Measurements from ENCODE around the gene LRCH1.

Gene LRCH1

DNA sequence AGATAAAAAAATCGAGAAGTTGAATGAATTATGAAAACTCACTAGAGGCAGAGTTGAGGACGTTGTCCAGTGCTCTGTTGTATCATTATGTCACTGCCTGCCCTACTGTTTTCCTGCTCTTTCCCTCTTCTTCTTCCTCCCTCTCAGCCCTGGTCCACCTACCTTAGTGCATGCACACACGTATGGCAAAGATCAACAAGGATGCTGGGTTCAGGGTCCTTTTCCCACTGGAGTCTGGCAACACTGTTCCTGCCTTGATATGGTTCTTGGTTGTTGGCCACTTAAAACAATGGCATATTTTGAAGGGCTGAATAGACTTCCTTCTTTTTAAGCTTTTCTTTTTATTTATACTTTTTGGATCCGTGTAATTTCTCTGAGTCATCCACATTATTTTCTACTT is 74.5 kb downstream of the LRCH1 start:
- TF ChIP-seq, protein P1, sequence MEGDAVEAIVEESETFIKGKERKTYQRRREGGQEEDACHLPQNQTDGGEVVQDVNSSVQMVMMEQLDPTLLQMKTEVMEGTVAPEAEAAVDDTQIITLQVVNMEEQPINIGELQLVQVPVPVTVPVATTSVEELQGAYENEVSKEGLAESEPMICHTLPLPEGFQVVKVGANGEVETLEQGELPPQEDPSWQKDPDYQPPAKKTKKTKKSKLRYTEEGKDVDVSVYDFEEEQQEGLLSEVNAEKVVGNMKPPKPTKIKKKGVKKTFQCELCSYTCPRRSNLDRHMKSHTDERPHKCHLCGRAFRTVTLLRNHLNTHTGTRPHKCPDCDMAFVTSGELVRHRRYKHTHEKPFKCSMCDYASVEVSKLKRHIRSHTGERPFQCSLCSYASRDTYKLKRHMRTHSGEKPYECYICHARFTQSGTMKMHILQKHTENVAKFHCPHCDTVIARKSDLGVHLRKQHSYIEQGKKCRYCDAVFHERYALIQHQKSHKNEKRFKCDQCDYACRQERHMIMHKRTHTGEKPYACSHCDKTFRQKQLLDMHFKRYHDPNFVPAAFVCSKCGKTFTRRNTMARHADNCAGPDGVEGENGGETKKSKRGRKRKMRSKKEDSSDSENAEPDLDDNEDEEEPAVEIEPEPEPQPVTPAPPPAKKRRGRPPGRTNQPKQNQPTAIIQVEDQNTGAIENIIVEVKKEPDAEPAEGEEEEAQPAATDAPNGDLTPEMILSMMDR (IDR thresholded peaks at IDR 0.05; ENCODE audit: insufficient read depth, missing control alignments) = no peak
- DNase-seq (ENCODE audit: insufficient read length, low spot score) (no peak), FAIRE-seq (no peak)

DNA sequence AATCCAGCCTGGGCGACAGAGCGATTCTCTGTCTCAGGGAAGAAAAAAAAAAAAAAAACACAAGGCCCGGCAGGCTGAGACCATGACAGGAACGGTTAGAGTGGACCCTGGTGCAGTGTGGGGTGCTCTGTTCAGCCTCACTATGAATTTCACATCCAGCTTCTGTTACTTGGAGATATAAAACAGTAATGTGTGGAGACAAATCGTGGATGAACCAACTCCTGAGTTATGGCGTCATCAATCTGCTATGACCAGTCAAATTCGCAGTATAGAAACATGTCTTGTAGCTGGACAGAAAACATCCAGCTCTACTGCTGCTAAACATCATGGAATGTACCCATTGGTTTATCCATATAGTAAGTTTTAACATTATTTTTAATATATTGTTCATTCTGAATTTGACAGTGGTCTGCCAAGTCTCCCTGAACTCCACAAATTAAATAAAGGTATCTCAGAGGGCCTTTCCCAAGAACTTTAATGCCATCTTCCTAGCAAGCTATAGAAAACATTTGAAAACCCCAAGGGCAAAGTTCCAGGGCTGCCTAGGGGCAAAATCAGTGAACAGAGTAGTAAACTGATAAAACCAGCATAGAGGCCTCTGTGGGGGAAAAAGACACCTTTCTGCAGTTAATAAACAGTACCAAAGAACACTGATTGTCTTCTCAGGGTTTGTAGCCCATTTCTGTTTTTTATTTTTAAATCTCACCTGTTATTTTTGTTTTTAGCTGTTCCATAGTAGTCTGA is 75.8 kb downstream of the LRCH1 start:
- TF ChIP-seq, protein P1 (IDR thresholded peaks at IDR 0.05; ENCODE audit: insufficient read depth, missing control alignments) = no peak
- DNase-seq (ENCODE audit: insufficient read length, low spot score) (no peak), FAIRE-seq (no peak)

DNA sequence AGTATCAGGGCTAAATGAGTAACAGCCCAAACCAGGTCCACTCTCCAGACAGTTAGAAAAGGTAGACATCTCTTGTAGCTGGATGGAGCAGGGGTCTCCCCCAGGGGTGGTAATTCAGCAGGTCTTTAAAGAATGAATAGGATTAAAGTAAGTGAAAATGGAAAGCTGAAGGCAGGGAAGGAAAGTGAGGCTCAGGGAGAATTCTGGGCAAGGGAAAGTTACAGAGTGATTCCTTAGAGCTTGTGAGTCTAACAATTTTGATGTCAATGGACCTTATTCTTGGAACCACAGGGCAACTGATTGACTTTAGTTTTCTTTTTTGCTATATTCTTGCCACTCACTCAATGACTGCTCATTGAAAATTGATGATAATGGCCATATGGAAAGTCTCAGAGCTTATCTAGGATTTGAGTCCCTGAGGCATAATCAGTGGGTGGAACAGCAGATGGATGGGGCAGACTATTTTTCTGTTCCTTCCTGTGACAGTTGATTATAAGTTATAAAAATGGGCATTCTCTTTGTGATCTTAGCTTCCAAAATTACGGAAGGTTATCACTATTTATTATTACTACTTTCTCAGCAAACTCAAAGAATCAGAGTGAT is 76.9 kb downstream of the LRCH1 start:
- DNase-seq (ENCODE audit: insufficient read length, low spot score) (no peak), FAIRE-seq (peak; percentile 85)
- TF ChIP-seq, protein P1 (IDR thresholded peaks at IDR 0.05; ENCODE audit: insufficient read depth, missing control alignments) = no peak

DNA sequence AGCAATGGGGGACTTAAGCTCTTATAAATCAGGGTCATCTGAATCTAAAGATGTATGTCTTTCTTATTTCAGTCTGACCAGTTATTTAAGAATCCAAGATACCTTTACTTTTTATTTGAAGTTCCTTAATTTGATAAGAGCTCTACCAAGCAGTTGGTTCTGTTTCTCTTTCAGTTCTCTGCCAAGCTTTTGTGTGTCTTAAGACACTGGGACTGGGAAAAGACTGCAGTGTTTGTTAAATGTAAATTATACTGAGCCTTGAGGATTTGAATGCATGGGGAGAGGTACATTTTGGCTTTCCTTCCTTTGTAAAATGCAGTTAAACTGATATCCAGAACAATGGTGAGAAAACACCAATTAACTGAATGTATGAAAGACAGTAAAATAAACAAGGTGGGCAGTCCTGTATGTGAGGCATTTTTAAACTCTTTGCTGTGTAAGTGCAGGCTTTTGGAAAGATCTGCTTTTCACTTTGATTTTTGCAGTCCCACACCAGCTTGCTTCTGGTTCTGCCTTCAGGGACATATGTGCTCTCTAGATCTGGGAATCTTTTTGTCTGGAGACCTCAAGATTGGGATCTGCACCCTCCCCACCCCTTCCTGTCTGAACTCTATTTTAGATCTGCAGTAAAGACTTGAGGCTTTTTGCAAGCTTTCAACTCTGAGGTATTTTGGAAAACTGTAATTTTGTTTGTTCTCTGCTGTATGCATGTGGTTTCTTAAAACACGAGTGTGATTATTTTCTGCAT is 77.6 kb downstream of the LRCH1 start:
- FAIRE-seq (peak; percentile 16), DNase-seq (ENCODE audit: insufficient read length, low spot score) (no peak)
- TF ChIP-seq, protein P1 (IDR thresholded peaks at IDR 0.05; ENCODE audit: insufficient read depth, missing control alignments) = no peak

DNA sequence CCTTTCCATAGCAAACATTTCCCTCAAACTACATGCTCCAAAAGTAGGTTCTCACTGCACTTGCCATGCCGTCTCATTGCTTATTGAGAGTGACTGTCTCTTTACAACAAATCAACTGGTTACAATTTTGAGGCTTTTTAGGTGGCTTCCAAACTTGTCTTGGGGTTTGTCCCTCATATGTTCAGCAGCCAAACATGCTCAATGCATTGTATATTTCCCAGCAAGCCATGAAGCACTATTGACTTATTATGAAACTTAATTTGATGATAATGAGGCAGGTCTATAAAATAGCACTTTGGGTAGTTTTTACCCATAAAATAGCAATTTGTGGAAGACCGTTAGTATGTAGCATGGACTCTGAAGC is 78.2 kb downstream of the LRCH1 start:
- no peak for DNase-seq (ENCODE audit: insufficient read length, low spot score)
- peak; percentile 21 for FAIRE-seq
- TF ChIP-seq, protein P1 (IDR thresholded peaks at IDR 0.05; ENCODE audit: insufficient read depth, missing control alignments) = no peak

DNA sequence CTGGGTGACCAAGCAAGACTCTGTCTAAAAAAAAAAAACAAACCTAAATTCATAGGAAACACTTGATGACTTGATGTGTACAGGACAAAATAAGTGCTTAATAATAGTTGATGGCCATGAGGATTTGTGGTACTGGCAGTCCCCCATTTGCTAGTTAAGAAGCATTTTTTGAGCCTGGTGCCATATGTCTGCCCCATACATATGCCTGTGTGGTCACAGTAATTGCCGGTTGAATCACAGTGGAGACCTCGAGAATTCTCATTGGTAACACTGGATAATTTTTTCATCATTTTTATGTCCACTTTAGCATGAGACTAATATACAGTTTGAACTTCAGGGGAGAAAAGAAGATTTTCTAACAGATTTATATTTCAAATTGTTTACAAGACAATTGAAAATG is 79.2 kb downstream of the LRCH1 start:
- DNase-seq (ENCODE audit: insufficient read length, low spot score) = no peak
- TF ChIP-seq, protein P1 (IDR thresholded peaks at IDR 0.05; ENCODE audit: insufficient read depth, missing control alignments) = no peak
- FAIRE-seq = peak; percentile 75
